Liver (tissue), 3 donors: ENCODE results near the gene ALDOA.

Experiments
- EGR1 ChIP-seq, 2 donors: IDR thresholded peaks; 2 replicates each; pipeline ENCODE4 v1.6.1; 2016 to 2018; ENCODE audit warnings: antibody characterized with exemption in 2 of 2, low read depth in 2 of 2
- GABPA ChIP-seq, 2 donors: IDR thresholded peaks in 1 of 2; conservative IDR thresholded peaks in 1 of 2; 2 replicates each; pipeline ENCODE4 v1.6.1; 2016; ENCODE audit warnings: antibody characterized with exemption in 2 of 2, mild to moderate bottlenecking in 1 of 2, moderate library complexity in 1 of 2
- HNF4G ChIP-seq: IDR thresholded peaks from 2 replicates; pipeline ENCODE4 v1.6.1; 2016; ENCODE audit warnings: antibody characterized with exemption
- RAD21 ChIP-seq, 2 donors: IDR thresholded peaks; 2 replicates each; pipeline ENCODE4 v1.6.1; 2016; ENCODE audit warnings: antibody characterized with exemption in 2 of 2, mild to moderate bottlenecking in 2 of 2
- SP1 ChIP-seq: IDR thresholded peaks from 2 replicates; pipeline ENCODE4 v1.6.1; 2018; ENCODE audit warnings: antibody characterized with exemption, mild to moderate bottlenecking
- TAF1 ChIP-seq: conservative IDR thresholded peaks from 2 replicates; pipeline ENCODE4 v1.6.1; 2016; ENCODE audit warnings: antibody characterized with exemption, mild to moderate bottlenecking
- YY1 ChIP-seq: IDR thresholded peaks from 2 replicates; pipeline ENCODE4 v1.6.1; 2016; ENCODE audit warnings: antibody characterized with exemption, mild to moderate bottlenecking
- TF ChIP-seq, protein P1 (sequence below): fragments of 150-350 bp; IDR thresholded peaks from 2 replicates; pipeline ENCODE4 v1.5.1; 2017; ENCODE audit warnings: improper control_type of control experiment, low read depth, low read length; ENCODE audit not compliant: missing input control
- TF ChIP-seq, protein P2 (sequence below): IDR thresholded peaks from 2 replicates; pipeline ENCODE4 v1.6.1; 2016; ENCODE audit warnings: antibody characterized with exemption
- TF ChIP-seq, protein P3 (sequence below): IDR thresholded peaks from 2 replicates; pipeline ENCODE4 v1.6.1; 2016; ENCODE audit warnings: antibody characterized with exemption, mild to moderate bottlenecking
- TF ChIP-seq, protein P4 (sequence below): IDR thresholded peaks from 2 replicates; pipeline ENCODE4 v1.6.1; 2016; ENCODE audit warnings: antibody characterized with exemption
- TF ChIP-seq, protein P5 (sequence below): IDR thresholded peaks from 2 replicates; pipeline ENCODE4 v1.6.1; 2016; ENCODE audit warnings: antibody characterized with exemption
- donor health status: healthy.
- donor health status: healthy.

DNA sequence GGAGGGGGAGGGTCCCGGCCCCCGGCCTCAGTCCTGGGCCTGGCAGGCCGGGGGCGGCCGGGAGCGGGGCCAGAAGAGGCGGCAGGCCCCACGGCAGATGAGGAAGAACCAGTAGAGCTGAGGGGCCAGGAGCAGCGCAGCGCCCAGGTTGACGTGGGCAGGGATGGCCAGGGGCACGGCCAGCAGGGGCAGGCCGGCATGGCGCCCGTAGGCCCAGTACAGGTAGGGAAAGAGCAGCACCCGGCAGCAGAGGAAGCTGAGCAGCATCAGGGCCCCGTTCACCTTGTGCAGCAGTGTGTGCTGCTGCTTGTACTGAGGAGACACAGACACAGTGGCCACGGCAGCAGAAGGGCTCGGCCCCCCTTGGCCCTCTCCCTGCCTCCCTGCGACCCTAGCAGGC lies 40.4 kb upstream of the ALDOA start:
- TF ChIP-seq, protein P1, sequence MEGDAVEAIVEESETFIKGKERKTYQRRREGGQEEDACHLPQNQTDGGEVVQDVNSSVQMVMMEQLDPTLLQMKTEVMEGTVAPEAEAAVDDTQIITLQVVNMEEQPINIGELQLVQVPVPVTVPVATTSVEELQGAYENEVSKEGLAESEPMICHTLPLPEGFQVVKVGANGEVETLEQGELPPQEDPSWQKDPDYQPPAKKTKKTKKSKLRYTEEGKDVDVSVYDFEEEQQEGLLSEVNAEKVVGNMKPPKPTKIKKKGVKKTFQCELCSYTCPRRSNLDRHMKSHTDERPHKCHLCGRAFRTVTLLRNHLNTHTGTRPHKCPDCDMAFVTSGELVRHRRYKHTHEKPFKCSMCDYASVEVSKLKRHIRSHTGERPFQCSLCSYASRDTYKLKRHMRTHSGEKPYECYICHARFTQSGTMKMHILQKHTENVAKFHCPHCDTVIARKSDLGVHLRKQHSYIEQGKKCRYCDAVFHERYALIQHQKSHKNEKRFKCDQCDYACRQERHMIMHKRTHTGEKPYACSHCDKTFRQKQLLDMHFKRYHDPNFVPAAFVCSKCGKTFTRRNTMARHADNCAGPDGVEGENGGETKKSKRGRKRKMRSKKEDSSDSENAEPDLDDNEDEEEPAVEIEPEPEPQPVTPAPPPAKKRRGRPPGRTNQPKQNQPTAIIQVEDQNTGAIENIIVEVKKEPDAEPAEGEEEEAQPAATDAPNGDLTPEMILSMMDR = no peak
- TF ChIP-seq TAF1 = no peak
- no peak for TF ChIP-seq YY1
- no peak for TF ChIP-seq SP1
- TF ChIP-seq EGR1 (IDR thresholded peaks at IDR 0.05; ENCODE audit: low read depth in 2 of 2) = no peak
- TF ChIP-seq, protein P2, sequence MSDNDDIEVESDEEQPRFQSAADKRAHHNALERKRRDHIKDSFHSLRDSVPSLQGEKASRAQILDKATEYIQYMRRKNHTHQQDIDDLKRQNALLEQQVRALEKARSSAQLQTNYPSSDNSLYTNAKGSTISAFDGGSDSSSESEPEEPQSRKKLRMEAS = no peak
- TF ChIP-seq, protein P3, sequence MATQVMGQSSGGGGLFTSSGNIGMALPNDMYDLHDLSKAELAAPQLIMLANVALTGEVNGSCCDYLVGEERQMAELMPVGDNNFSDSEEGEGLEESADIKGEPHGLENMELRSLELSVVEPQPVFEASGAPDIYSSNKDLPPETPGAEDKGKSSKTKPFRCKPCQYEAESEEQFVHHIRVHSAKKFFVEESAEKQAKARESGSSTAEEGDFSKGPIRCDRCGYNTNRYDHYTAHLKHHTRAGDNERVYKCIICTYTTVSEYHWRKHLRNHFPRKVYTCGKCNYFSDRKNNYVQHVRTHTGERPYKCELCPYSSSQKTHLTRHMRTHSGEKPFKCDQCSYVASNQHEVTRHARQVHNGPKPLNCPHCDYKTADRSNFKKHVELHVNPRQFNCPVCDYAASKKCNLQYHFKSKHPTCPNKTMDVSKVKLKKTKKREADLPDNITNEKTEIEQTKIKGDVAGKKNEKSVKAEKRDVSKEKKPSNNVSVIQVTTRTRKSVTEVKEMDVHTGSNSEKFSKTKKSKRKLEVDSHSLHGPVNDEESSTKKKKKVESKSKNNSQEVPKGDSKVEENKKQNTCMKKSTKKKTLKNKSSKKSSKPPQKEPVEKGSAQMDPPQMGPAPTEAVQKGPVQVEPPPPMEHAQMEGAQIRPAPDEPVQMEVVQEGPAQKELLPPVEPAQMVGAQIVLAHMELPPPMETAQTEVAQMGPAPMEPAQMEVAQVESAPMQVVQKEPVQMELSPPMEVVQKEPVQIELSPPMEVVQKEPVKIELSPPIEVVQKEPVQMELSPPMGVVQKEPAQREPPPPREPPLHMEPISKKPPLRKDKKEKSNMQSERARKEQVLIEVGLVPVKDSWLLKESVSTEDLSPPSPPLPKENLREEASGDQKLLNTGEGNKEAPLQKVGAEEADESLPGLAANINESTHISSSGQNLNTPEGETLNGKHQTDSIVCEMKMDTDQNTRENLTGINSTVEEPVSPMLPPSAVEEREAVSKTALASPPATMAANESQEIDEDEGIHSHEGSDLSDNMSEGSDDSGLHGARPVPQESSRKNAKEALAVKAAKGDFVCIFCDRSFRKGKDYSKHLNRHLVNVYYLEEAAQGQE = no peak
- TF ChIP-seq RAD21 (IDR thresholded peaks at IDR 0.05) = no peak
- no peak for TF ChIP-seq GABPA (IDR thresholded peaks at IDR 0.05 in 1 of 2, conservative IDR thresholded peaks at IDR 0.05 in 1 of 2)
- TF ChIP-seq, protein P4, sequence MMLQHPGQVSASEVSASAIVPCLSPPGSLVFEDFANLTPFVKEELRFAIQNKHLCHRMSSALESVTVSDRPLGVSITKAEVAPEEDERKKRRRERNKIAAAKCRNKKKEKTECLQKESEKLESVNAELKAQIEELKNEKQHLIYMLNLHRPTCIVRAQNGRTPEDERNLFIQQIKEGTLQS = no peak
- no peak for TF ChIP-seq HNF4G
- TF ChIP-seq, protein P5, sequence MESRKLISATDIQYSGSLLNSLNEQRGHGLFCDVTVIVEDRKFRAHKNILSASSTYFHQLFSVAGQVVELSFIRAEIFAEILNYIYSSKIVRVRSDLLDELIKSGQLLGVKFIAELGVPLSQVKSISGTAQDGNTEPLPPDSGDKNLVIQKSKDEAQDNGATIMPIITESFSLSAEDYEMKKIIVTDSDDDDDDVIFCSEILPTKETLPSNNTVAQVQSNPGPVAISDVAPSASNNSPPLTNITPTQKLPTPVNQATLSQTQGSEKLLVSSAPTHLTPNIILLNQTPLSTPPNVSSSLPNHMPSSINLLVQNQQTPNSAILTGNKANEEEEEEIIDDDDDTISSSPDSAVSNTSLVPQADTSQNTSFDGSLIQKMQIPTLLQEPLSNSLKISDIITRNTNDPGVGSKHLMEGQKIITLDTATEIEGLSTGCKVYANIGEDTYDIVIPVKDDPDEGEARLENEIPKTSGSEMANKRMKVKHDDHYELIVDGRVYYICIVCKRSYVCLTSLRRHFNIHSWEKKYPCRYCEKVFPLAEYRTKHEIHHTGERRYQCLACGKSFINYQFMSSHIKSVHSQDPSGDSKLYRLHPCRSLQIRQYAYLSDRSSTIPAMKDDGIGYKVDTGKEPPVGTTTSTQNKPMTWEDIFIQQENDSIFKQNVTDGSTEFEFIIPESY = no peak
